ENCODE results near the gene C9orf152. TPM values are rescaled to one million over a fixed set of nuclear protein-coding genes. Genes with fewer than 3 reads are reported as not detected.

Gene C9orf152
- total and polyA plus RNA-seq, 2 of the 13 experiments (the other 11 are each of a cell fraction or from before 2014, with no cell fraction given) = 0.24 to 0.48 TPM

GRCh38 chr9:110256380-110257096 is 48.6 kb upstream of the C9orf152 start, which contains the start of gene TXN (continued):
- TF ChIP-seq ATF6 (CRISPR knock-in tag; conservative IDR thresholded peaks at IDR 0.05) (no peak), NR2F6 (IDR thresholded peaks at IDR 0.05) (no peak), NR2F6 (CRISPR knock-in tag; IDR thresholded peaks at IDR 0.05) (0 out of 2 replicates have a peak, but pooled peaks have one; percentile 8), ZNF607 (CRISPR knock-in tag; IDR thresholded peaks at IDR 0.05; ENCODE audit: borderline replicate concordance) (no peak; the same call in 1 of the 2 replicates), POLR2AphosphoS5 (IDR thresholded peaks at IDR 0.05; ENCODE audit: low read depth, low read length) (peak; percentile 97), FOSL2 (CRISPR knock-in tag; IDR thresholded peaks at IDR 0.05) (peak; percentile 18; the same call in 1 of the 2 replicates), ZNF430 (CRISPR knock-in tag; IDR thresholded peaks at IDR 0.05) (0 out of 2 replicates have a peak, but pooled peaks have one; percentile 39), ZNF75D (CRISPR knock-in tag; IDR thresholded peaks at IDR 0.05; ENCODE audit: borderline replicate concordance) (no peak), ZNF740 (CRISPR knock-in tag; IDR thresholded peaks at IDR 0.05) (peak; percentile 95), ZNF264 (CRISPR knock-in tag; IDR thresholded peaks at IDR 0.05) (peak; percentile 72; the same call in 1 of the 2 replicates), BRCA1 (CRISPR knock-in tag; IDR thresholded peaks at IDR 0.05) (no peak), ZNF660 (CRISPR knock-in tag; IDR thresholded peaks at IDR 0.05; ENCODE audit: borderline replicate concordance, low read depth) (no peak), ZNF256 (CRISPR knock-in tag; conservative IDR thresholded peaks at IDR 0.05) (no peak), THAP7 (CRISPR knock-in tag; IDR thresholded peaks at IDR 0.05) (no peak), TBX2 (CRISPR knock-in tag; IDR thresholded peaks at IDR 0.05; ENCODE audit: borderline replicate concordance) (no peak; the same call in 1 of the 2 replicates), MXI1 (IDR thresholded peaks at IDR 0.05; ENCODE audit: borderline replicate concordance, low read depth, low read length) (no peak; the same call in 2 of the 3 replicates), ESRRA (CRISPR knock-in tag; IDR thresholded peaks at IDR 0.05; ENCODE audit: low read depth) (no peak), SATB2 (CRISPR knock-in tag; IDR thresholded peaks at IDR 0.05) (0 out of 2 replicates have a peak, but pooled peaks have one; percentile 25), ZNF710 (CRISPR knock-in tag; IDR thresholded peaks at IDR 0.05; ENCODE audit: borderline replicate concordance) (no peak), ZNF546 (CRISPR knock-in tag; conservative IDR thresholded peaks at IDR 0.05) (peak; percentile 42; the same call in 1 of the 2 replicates), NAIF1 (CRISPR knock-in tag; IDR thresholded peaks at IDR 0.05; ENCODE audit: borderline replicate concordance) (no peak), SIX1 (CRISPR knock-in tag; IDR thresholded peaks at IDR 0.05; ENCODE audit: borderline replicate concordance) (no peak), CREBL2 (CRISPR knock-in tag; IDR thresholded peaks at IDR 0.05; ENCODE audit: borderline replicate concordance) (no peak), ZBTB21 (CRISPR knock-in tag; IDR thresholded peaks at IDR 0.05) (no peak), PHF8 (CRISPR knock-in tag; IDR thresholded peaks at IDR 0.05) (peak; percentile 63), CENPBD1 (CRISPR knock-in tag; IDR thresholded peaks at IDR 0.05; ENCODE audit: borderline replicate concordance, low read depth) (no peak)

Measured in HepG2 (cell line).